Transverse colon (tissue), 4 donors: ENCODE measurements around the gene CRB1. TPM values are rescaled to one million over a fixed set of nuclear protein-coding genes. Genes with fewer than 3 reads are reported as not detected.

Experiments used
- DNase-seq: peaks from one replicate; pipeline ENCODE4 v3.0.0-alpha.2; 2019
- H3K27ac ChIP-seq, 4 donors: fragments of 200-600 bp; sonication (generic); 2 replicates each; pipeline ENCODE4 v1.5.1; 2016 to 2018; ENCODE audit warnings: inconsistent platforms in 4 of 4
- H3K27me3 ChIP-seq: fragments of 200-600 bp; sonication (generic); 2 replicates; pipeline ENCODE4 v1.5.1; 2017; ENCODE audit warnings: inconsistent platforms
- H3K36me3 ChIP-seq, 4 donors: fragments of 200-600 bp; sonication (generic); 2 replicates each; pipeline ENCODE4 v1.5.1; 2017 to 2019; ENCODE audit warnings: inconsistent platforms in 4 of 4
- H3K4me1 ChIP-seq, 4 donors: fragments of 200-600 bp; sonication (generic); 2 replicates each; pipeline ENCODE4 v1.5.1; 2017 to 2020; ENCODE audit warnings: inconsistent platforms in 4 of 4
- H3K4me3 ChIP-seq, 4 donors: fragments of 200-600 bp; sonication (generic); 1 replicate in 1 of 4; 2 replicates in 3 of 4; pipeline versions ENCODE4 v1.5.1 to v1.6.1; 2017 to 2019; ENCODE audit warnings: inconsistent platforms in 4 of 4
- H3K9me3 ChIP-seq, 2 donors: fragments of 200-600 bp; sonication (generic); 2 replicates each; pipeline ENCODE4 v1.5.1; 2017 to 2019; ENCODE audit warnings: inconsistent platforms in 2 of 2
- EP300 ChIP-seq: sonication (generic); formaldehyde crosslinking; IDR thresholded peaks from one replicate; pipeline ENCODE4 v1.6.1; 2017; ENCODE audit warnings: antibody characterized with exemption, low read depth
- POLR2A ChIP-seq: fragments of 450-650 bp; IDR thresholded peaks from one replicate; pipeline ENCODE4 v1.6.1; 2016; ENCODE audit warnings: antibody characterized with exemption, mild to moderate bottlenecking, moderate library complexity
- POLR2AphosphoS5 ChIP-seq, 3 donors: sonication (generic); formaldehyde crosslinking; IDR thresholded peaks; one replicate each; pipeline ENCODE4 v1.6.1; 2016; ENCODE audit warnings: antibody characterized with exemption in 3 of 3
- WGBS, 2 donors: methylation state at CpG; one replicate each; pipeline ENCODE4 v1.1.5; 2018; ENCODE audit warnings: low coverage in 1 of 2; 5-methylcytosine and 5-hydroxymethylcytosine counted together
- in situ Hi-C, 4 donors: fragments of 200-750 bp; cut with MboI; loops; one replicate each; pipeline versions ENCODE4 v1.15.0 to v1.15.1; 2017; ENCODE audit warnings: low sequenced_read_pairs in 3 of 4, low pct_ligation_motif_present in 1 of 4, low pct_unique_long_range_greater_than_20kb in 1 of 4
- intact Hi-C: fragments of 100-400 bp; cut with DNase I; formaldehyde crosslinking; loops from one replicate; pipeline ENCODE4 v1.15.1; 2023; ENCODE audit warnings: low total_unique reads
- total RNA-seq, 4 donors: library from RNA; depleted of rRNA; stranded (reverse); fragments of >200 nt; gene quantifications; one replicate each; pipeline ENCODE4 v1.1.0, GENCODE V29; 2016
- TF ChIP-seq, protein P1 (sequence below), 5 experiments: fragments of 200-600 bp in 3 of 5; fragments of 450-650 bp in 2 of 5; sonication (generic) in 3 of 5; IDR thresholded peaks; 1 replicate in 2 of 5; 2 replicates in 3 of 5; pipeline ENCODE4 v1.5.1; 2016 to 2017; ENCODE audit warnings: antibody characterized with exemption in 5 of 5, inconsistent platforms in 3 of 5, mild to moderate bottlenecking in 2 of 5, moderate library complexity in 1 of 5

Gene CRB1
- total RNA-seq, 4 donors from 2014 or later, result 0.14 to 2.8 (median 0.32) TPM; not detected in 1

DNA sequence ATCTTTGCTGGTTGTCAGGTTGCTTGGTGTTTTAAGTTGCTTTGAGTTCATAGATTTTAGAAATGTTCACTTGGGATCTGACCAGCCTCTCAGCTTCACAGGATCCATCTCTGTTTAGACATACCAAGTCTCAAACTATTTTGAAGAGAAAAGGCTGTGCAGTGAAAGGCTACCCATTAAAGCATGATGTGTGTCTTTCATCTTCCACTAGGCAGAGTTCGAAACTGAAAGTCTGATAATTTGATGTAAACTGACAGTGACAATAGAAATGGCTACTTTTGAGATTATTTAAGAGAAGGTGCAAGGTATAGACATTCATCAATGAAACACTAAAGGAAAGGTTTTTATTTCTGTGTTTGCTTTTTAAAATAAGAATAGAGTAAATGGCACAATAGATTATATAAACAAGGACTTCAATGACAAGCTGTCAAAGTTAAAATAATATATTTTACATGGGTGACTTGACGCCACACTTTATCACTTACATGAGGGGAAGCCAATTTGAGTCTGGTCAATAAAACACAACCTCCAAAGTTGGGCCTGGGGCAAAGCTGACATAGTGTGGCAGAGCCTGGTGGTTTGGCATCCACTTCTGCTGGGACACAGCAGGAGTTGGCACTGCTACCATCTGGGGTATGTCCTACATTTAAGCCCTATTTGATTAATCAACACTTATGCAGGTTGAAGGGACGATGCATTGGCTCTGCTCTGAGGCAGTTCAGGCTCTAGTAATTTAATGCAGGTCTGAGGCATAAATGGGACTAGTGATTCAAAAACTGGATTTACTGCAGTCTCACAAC, 197.7 kb downstream of the CRB1 start:
- in situ Hi-C loops, result no loop called here
- Histone ChIP-seq H3K27ac (no peak overlapping the region), H3K4me1 (no peaks in the 10 kb centered on the region), H3K9me3 (no peaks in the 10 kb centered on the region), H3K4me3 (no peak overlapping the region), H3K36me3 (no peaks in the 10 kb centered on the region), H3K27me3 (no peaks in the 10 kb centered on the region)
- no peak for DNase-seq
- WGBS, 2 donors, result 85 to 93% methylated on average over 3 of the region's 3 CpGs
- intact Hi-C loops, result no loop called here
- TF ChIP-seq POLR2A, result no peak
- TF ChIP-seq POLR2AphosphoS5 (IDR thresholded peaks at IDR 0.05), result no peak
- TF ChIP-seq, protein P1, sequence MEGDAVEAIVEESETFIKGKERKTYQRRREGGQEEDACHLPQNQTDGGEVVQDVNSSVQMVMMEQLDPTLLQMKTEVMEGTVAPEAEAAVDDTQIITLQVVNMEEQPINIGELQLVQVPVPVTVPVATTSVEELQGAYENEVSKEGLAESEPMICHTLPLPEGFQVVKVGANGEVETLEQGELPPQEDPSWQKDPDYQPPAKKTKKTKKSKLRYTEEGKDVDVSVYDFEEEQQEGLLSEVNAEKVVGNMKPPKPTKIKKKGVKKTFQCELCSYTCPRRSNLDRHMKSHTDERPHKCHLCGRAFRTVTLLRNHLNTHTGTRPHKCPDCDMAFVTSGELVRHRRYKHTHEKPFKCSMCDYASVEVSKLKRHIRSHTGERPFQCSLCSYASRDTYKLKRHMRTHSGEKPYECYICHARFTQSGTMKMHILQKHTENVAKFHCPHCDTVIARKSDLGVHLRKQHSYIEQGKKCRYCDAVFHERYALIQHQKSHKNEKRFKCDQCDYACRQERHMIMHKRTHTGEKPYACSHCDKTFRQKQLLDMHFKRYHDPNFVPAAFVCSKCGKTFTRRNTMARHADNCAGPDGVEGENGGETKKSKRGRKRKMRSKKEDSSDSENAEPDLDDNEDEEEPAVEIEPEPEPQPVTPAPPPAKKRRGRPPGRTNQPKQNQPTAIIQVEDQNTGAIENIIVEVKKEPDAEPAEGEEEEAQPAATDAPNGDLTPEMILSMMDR (IDR thresholded peaks at IDR 0.05), result no peak
- TF ChIP-seq EP300, result no peak

DNA sequence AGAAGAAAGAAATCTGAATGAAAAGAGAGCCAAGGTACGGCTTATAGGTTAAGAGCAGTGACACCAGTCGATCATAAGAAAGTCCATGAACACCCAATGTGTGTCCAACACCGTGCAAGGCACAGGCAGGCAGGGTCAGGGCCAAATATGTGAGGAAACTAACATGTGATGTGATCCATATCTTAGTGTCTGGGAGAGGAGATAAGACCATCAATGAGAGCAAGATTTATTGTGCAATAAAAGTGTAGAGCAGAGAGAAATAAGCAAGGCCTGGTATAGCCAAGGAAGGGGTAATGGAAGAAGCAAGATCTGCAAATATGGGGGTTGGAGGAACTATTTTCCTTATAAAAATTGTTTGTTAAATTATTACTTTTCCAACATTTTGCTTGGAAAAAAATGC, 198.8 kb downstream of the CRB1 start:
- H3K36me3 ChIP-seq, result no peaks in the 10 kb centered on the region
- H3K27ac ChIP-seq, result no peak overlapping the region
- intact Hi-C loops, result no loop called here
- TF ChIP-seq EP300, result no peak
- no peak for TF ChIP-seq POLR2AphosphoS5 (IDR thresholded peaks at IDR 0.05)
- no peak for TF ChIP-seq POLR2A
- TF ChIP-seq, protein P1 (IDR thresholded peaks at IDR 0.05), result no peak
- no peaks in the 10 kb centered on the region for H3K4me1 ChIP-seq
- H3K4me3 ChIP-seq, result no peak overlapping the region
- WGBS, 2 donors, result 48 to 65% methylated on average over 3 of the region's 3 CpGs
- no peak for DNase-seq
- in situ Hi-C loops, result no loop called here
- H3K27me3 ChIP-seq, result no peaks in the 10 kb centered on the region
- H3K9me3 ChIP-seq, result no peaks in the 10 kb centered on the region

DNA sequence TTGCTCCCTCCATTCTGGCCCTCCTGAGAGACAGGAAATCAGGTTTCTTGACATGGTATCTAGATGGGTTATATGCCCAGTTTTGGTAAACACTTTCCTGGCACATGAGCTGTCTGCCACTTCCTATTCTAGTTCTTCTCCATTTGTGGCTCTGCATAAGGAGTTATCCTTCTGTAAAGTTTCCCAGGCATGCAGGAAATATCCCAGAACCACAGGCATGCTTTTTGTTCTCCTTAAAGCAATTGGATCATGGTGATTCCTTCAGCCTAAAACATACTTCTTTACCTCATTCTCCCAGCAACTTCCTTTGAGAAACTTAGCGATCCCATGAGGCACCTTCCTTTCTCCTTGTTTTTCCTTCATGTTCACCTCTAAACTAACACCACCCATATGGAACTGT, 199.8 kb downstream of the CRB1 start:
- in situ Hi-C loops (no loop called here), intact Hi-C loops (no loop called here)
- Histone ChIP-seq H3K4me3 (no peak overlapping the region), H3K4me1 (no peaks in the 10 kb centered on the region), H3K9me3 (no peaks in the 10 kb centered on the region), H3K27me3 (no peaks in the 10 kb centered on the region), H3K36me3 (no peaks in the 10 kb centered on the region), H3K27ac (no peak overlapping the region)
- DNase-seq, result no peak
- 77 to 82% methylated on average over 1 of the region's 1 CpG for WGBS, 2 donors
- TF ChIP-seq, protein P1 (IDR thresholded peaks at IDR 0.05), result no peak
- TF ChIP-seq POLR2A, result no peak
- TF ChIP-seq EP300, result no peak
- no peak for TF ChIP-seq POLR2AphosphoS5 (IDR thresholded peaks at IDR 0.05)

DNA sequence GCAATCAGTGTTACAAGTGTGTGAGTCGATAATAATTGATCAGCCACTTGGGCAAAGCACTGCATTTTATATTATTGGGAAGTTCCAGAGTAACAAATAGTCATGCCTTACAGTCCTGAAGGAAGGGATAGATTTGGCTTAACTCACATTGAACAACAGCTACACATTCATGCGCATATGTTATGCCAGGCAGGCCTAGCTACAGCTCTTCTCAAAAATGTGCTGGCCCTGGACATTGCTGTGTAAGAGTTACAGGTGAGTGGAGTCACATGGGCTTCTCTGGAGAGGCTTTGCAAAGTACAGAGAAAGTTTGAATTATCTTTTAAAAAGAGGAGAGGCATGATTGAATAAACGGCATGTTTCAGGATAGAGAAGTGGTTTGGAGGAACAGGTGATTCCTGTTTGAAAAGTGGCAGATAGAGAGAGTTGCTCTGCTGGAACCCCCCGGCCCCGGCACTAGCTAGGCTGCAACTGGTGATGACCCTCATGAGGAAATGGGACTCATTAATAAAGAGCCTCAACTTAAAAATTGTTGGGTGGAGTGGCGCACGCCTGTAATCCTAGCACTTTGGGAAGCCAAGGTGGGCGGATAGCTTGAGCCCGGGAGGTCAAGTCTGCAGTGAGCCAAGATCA, 200.6 kb downstream of the CRB1 start:
- in situ Hi-C loops, result no loop called here
- Histone ChIP-seq H3K36me3 (no peaks in the 10 kb centered on the region), H3K27me3 (no peaks in the 10 kb centered on the region), H3K4me1 (no peaks in the 10 kb centered on the region), H3K4me3 (no peak overlapping the region), H3K27ac (no peak overlapping the region), H3K9me3 (no peaks in the 10 kb centered on the region)
- DNase-seq, result no peak
- 76 to 82% methylated on average over 9 of the region's 9 CpGs for WGBS, 2 donors
- intact Hi-C loops, result no loop called here
- TF ChIP-seq, protein P1 (IDR thresholded peaks at IDR 0.05), result no peak
- TF ChIP-seq EP300 (no peak), POLR2A (no peak), POLR2AphosphoS5 (IDR thresholded peaks at IDR 0.05) (no peak)
